ENCODE measurements around the gene ALDH4A1.

Gene ALDH4A1

DNA sequence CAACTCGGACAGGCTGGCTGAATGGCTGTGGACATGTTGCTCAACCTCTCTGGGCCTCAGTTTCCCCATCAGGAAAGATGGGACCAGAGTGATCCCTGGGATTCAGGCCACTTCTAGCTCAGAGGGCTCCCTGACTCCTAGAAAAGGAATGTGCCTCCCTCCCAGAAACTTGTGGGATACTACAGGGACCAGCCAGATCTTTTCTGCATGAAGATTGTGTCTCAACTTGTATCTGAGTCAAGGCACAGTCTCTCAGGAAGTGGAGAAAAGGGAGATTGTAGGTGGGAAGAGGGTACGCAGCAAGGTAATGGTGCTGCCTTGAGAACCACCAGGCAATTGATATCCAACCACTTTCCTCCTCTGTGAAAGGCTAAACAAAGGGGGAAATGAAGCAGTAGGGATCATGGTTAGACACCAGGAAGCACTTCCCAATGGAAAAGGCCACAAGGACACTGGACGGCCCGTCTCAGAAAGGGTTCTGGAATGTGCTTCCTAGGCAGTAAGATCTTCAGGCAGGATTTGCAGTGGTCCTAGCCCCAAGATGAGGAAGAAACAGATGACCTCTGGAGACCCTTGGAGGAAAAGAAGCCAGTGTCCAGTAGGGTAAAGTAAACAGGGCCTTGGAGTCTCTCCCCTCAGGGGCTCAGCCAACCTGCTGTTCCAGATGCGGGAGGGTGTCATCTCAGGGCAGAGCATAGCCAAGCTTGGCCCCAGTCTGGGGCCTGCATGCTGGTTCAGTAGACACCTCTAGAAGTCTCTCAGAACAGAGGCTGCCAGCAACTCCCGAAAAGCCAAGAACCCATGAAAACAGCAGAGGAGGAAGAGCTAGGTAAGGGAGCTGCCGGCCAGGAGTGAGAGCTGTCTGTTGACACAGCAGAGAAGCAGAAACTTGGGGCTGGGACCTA is 37.3 kb upstream of the ALDH4A1 start:
- no peak for DNase-seq (ENCODE audit: low read depth in 2 of 2)

GRCh38 chr1:18938707-18939070 is 36.3 kb upstream of the ALDH4A1 start:
- DNase-seq (ENCODE audit: low read depth in 2 of 2): no peak

DNA sequence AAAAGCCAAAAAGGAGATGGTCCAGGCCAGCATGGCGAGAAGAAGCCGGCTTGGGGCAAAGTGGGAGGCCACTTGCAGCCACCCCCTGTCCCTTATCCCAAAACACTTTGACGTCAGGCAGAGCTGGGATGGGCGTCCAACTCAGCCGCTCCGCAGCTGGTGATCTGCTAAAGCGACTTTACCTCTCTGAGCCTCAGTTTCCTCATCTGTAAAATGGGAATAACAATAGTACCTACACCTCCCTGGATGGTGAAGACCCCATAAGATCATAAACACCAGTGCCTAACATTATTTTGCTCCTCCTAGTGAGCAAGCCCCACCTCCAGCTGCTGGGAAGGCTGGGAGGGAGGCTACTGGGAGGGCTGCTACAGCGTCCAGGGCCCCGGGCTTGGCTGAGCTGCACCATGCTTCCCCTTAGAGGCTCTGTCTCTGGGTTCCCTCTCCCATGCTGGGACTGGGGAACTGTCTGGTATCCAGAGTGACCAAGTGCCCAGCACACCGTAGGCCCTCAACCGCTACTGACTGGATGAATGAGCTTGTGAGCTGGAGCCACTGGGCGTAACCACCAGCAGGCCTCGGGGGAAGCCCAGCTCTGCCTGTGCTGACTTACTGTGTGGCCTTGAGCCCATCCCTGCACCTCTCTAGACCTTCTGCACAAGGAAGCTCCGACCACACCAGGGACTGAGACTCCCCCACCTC is 35.8 kb upstream of the ALDH4A1 start:
- no peak for DNase-seq (ENCODE audit: low read depth in 2 of 2)

DNA sequence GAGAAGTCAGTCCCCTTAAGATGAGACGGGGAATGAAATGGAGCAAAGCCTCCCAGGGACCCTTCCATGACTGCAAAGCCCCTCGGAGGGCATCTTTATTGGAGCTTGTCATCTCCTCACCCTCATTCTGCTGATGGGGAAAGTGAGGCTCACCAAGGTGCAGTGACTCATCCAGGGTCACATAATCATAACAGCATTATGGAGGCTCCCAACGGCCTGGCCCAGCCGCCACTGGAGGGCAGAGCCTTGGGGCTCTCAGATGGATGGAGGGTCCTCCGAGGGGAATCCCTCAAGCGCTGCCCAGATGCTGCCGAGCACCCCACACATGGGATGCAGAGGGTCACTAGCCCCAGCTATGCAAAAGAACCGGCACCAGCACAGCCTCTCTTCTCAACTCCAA is 35.2 kb upstream of the ALDH4A1 start:
- DNase-seq (ENCODE audit: low read depth in 2 of 2): no peak

GRCh38 chr1:18936814-18937481 is 34.6 kb upstream of the ALDH4A1 start:
- DNase-seq (ENCODE audit: low read depth in 2 of 2): no peak

DNA sequence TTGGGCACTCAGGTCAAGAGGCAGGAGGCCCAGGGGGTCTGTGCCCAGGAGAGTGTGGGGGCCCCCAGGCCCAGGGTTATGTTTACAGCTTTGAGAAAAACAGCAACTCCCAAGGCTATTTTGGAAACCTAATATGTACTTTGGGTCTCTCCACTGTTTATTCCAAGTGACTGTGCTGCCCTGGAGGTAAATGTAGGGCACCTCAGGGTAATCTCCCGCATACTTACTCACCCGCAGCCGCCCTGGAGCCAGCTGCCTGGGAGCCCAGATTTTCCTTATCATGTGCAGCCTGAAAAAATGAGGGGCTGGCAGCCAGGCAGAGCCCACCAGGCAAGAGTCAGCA is 34.1 kb upstream of the ALDH4A1 start:
- DNase-seq (ENCODE audit: low read depth in 2 of 2): no peak

- no peak for DNase-seq (ENCODE audit: low read depth in 2 of 2)
These were observed 32.0 kb upstream of the ALDH4A1 start for GRCh38 chr1:18934205-18935000.

- no peak for DNase-seq (ENCODE audit: low read depth in 2 of 2)
These were observed 30.5 kb upstream of the ALDH4A1 start for GRCh38 chr1:18932879-18933278.

DNA sequence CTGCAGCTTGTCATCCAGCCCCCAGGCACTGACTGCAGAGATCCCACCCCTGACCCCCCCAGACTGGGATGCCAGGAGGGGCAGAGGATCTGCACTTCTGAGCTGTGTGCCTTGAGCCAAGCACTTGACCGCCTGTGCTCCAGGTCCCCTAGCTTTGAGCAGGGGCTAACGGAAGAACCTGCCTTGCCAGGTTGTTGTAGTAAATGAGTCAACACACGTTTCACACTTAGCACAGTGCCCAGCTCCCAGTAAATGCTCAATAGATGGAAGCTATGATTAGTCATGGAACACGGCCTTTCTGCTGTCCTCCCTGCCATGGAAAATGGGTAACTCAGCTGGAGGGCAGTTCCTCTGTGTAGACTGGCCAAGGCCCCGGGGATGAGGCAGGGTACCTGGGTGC is 30.0 kb upstream of the ALDH4A1 start:
- DNase-seq (ENCODE audit: low read depth in 2 of 2): no peak

DNA sequence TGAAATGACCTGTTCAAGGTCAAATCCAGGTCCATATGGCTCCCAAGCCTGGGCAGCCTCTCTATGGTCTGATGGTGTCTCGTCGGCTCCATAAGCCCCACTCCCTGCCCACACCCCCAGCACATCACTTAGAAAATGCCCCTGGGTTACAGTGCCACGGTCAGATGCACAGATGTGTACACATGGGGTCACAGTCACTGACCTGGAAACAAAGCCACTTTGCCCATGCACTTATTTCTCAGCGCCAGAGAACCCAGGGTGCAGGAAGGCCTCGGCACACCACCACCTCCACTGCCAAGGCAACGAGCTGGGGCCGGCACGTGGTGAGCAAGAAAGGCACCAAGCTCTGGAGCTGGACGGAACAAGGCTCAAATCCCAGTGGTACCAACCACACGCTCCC is 29.4 kb upstream of the ALDH4A1 start:
- DNase-seq (ENCODE audit: low read depth in 2 of 2): no peak

DNA sequence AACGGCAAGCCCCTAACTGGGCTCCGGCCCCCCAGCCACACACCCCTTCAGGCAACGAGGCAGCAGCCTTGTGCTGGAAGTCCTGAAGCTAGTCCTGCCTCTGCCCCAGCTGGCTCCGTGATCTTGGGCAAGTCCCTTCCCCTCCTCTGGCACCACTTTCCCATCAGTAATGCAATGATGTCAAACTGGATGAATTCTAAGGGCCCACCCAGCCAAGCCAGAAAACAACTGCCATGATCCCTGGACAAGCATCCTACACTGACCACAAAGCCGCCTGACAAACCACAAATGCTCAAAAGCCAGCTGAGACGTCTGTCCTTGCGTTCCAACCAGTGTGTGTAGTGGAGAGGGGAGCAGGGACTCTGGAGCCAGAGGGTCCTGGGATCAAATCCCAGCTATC is 27.3 kb upstream of the ALDH4A1 start:
- no peak for DNase-seq (ENCODE audit: low read depth in 2 of 2)

GRCh38 chr1:18928985-18929384 is 26.6 kb upstream of the ALDH4A1 start:
- DNase-seq (ENCODE audit: low read depth in 2 of 2): no peak

- no peak for DNase-seq (ENCODE audit: low read depth in 2 of 2)
These were observed 26.1 kb upstream of the ALDH4A1 start for GRCh38 chr1:18928406-18928805.

DNA sequence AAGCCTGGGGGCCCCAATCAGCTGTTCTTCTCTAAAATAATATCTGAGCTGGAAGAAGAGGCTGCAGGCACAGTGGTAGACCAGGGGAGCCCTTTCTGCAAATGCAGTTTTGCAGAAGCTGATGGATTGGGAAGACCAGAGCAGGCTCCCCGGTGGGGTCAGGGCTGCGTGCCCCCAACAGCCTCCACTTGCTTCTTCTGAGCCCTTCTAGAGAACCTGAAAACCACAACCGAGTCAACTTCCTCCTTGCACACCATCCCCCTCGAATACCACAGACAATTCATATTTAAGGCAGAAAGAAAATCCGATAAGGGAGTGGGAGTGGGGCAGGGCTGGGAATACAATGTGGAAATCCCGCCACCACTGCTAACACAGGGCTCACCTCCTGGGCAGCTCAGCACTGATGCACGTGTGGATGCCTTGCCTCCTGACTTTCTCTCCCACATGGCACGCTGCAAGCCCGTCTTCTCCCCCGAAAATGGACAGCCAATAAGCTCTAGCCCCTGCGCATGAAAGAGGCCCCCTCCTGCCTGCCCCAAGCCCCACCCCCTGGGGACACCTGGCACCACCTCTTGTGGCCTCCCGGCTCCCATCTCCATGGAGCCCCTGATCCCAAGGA is 25.4 kb upstream of the ALDH4A1 start:
- no peak for DNase-seq (ENCODE audit: low read depth in 2 of 2)

DNA sequence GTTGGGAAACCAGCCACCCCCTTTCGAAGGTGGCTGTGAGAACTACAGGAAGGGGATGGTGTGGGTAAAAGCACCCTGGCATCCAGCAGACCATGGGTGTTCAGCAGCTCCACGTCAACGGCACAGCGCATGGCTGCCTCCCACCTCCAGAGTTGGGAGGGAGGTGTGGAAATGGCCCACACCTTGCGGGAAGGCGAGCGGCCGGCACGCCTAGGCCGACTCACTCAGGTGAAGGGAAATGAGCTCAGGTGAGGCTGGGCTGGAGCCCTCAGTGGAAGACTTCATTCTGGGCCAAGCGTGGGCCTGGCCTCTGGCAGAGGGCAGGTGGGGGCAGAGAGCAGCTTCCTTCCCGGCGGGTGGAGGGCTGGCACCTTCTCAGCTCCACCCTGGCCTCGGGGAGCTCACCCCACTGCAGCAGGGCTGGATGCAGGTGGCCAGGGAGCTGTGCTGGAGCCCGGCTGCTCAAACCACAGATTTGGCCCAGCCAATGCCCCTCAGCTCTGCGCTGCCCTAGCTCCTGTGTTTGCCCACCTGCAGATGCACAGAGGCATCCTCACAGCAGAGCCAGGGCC is 24.8 kb upstream of the ALDH4A1 start:
- DNase-seq (ENCODE audit: low read depth in 2 of 2): no peak

- peak; percentile 67 to 71 for DNase-seq (ENCODE audit: low read depth in 2 of 2)
These were observed 24.1 kb upstream of the ALDH4A1 start for GRCh38 chr1:18926315-18927081.

- no peak for DNase-seq (ENCODE audit: low read depth in 2 of 2)
These were observed 22.9 kb upstream of the ALDH4A1 start for GRCh38 chr1:18925279-18925678.

- DNase-seq (ENCODE audit: low read depth in 2 of 2): no peak
These were observed 21.9 kb upstream of the ALDH4A1 start for GRCh38 chr1:18924221-18924691.

GRCh38 chr1:18923756-18924211 is 21.4 kb upstream of the ALDH4A1 start:
- no peak for DNase-seq (ENCODE audit: low read depth in 2 of 2)

Measured in stimulated activated CD8-positive, alpha-beta memory T cell treated with anti-CD3 and anti-CD28 coated beads, Interleukin-2, amount 100 ng/mL, for 1 hour (primary cell).